WTC11 (cell line): ENCODE results near the gene GIGYF1. TPM values are rescaled to one million over a fixed set of nuclear protein-coding genes. Genes with fewer than 3 reads are reported as not detected.

Experiments
- ATAC-seq: fragments of 200-7000 bp; cut with Tn5 transposase; 2 replicates; pipeline ENCODE4 v1.10.0; 2021; ENCODE audit warnings: mild to moderate bottlenecking, moderate library complexity
- CTCF ChIA-PET: fragments of 300-600 bp; sonication (Branson Sonifier 250); formaldehyde crosslinking; loops from one replicate; lab custom pipeline; 2021; ENCODE audit warnings: antibody characterized with exemption; lab: Charles Lee
- POLR2A ChIA-PET: fragments of 350-600 bp; sonication (Branson Sonifier 250); formaldehyde crosslinking; loops from one replicate; lab custom pipeline; 2021; ENCODE audit warnings: antibody characterized with exemption; lab: Charles Lee
- DNase-seq: peaks from one replicate; pipeline ENCODE4 v3.0.0; 2021; ENCODE audit warnings: low spot score
- H3K27ac Mint-ChIP-seq: 2 replicates; pipeline ENCODE4 v1.8.0; 2021; ENCODE audit warnings: mixed read lengths
- H3K27me3 Mint-ChIP-seq: 2 replicates; pipeline ENCODE4 v1.8.0; 2021; ENCODE audit warnings: low read depth, mild to moderate bottlenecking, moderate library complexity, mixed read lengths
- H3K36me3 Mint-ChIP-seq: 2 replicates; pipeline ENCODE4 v1.8.0; 2021; ENCODE audit warnings: mixed read lengths
- H3K4me1 Mint-ChIP-seq: 2 replicates; pipeline ENCODE4 v1.8.0; 2022; ENCODE audit warnings: mixed read lengths
- H3K4me3 Mint-ChIP-seq: 2 replicates; pipeline ENCODE4 v1.8.0; 2021; ENCODE audit warnings: mild to moderate bottlenecking, moderate library complexity, mixed read lengths
- H3K9me3 Mint-ChIP-seq: 2 replicates; pipeline ENCODE4 v1.8.0; 2021; ENCODE audit warnings: mixed read lengths
- AFF4 ChIP-seq: sonication (generic); formaldehyde crosslinking; IDR thresholded peaks from 2 replicates; pipeline ENCODE4 v1.8.1; 2023; ENCODE audit warnings: mild to moderate bottlenecking, missing genetic modification reagents, borderline replicate concordance
- ARID4B ChIP-seq: sonication (generic); formaldehyde crosslinking; IDR thresholded peaks from 2 replicates; pipeline ENCODE4 v1.8.0; 2023; ENCODE audit warnings: missing genetic modification reagents, mild to moderate bottlenecking, borderline replicate concordance
- ATF1 ChIP-seq: sonication (generic); formaldehyde crosslinking; IDR thresholded peaks from 2 replicates; pipeline ENCODE4 v1.8.1; 2023; ENCODE audit warnings: mild to moderate bottlenecking, moderate library complexity, missing genetic modification reagents
- ATF6 ChIP-seq: sonication (generic); formaldehyde crosslinking; IDR thresholded peaks from 2 replicates; pipeline ENCODE4 v1.8.1; 2023; ENCODE audit warnings: mild to moderate bottlenecking, missing genetic modification reagents
- CDX4 ChIP-seq: fragments of 250-450 bp; sonication (Bioruptor Pico); IDR thresholded peaks from 2 replicates; pipeline ENCODE4 v1.9.0; 2021; ENCODE audit warnings: moderate library complexity, mild to moderate bottlenecking, inconsistent platforms, borderline replicate concordance
- ESRRA ChIP-seq: sonication (generic); formaldehyde crosslinking; IDR thresholded peaks from 2 replicates; pipeline ENCODE4 v1.8.1; 2022; ENCODE audit warnings: mild to moderate bottlenecking, missing genetic modification reagents, borderline replicate concordance
- GRHL2 ChIP-seq: fragments of 250-450 bp; sonication (Bioruptor Pico); IDR thresholded peaks from 2 replicates; pipeline ENCODE4 v1.8.0; 2022; ENCODE audit warnings: mild to moderate bottlenecking, moderate library complexity; ENCODE audit not compliant: insufficient replicate concordance, severe bottlenecking
- GTF2I ChIP-seq: fragments of 250-450 bp; sonication (Bioruptor Pico); conservative IDR thresholded peaks from 2 replicates; pipeline ENCODE4 v1.4.0; 2021; ENCODE audit warnings: mild to moderate bottlenecking
- MXD4 ChIP-seq: fragments of 250-450 bp; sonication (Bioruptor Pico); IDR thresholded peaks from 2 replicates; pipeline ENCODE4 v1.8.0; 2021; ENCODE audit warnings: mild to moderate bottlenecking, moderate library complexity, borderline replicate concordance
- NR3C1 ChIP-seq: sonication (generic); formaldehyde crosslinking; conservative IDR thresholded peaks from 2 replicates; pipeline ENCODE4 v1.8.1; 2023; ENCODE audit warnings: low read depth, mild to moderate bottlenecking, missing genetic modification reagents
- OVOL2 ChIP-seq: fragments of 250-450 bp; sonication (Bioruptor Pico); IDR thresholded peaks from 2 replicates; pipeline ENCODE4 v1.9.0; 2021; ENCODE audit warnings: mild to moderate bottlenecking, borderline replicate concordance
- PRDM15 ChIP-seq: sonication (generic); formaldehyde crosslinking; IDR thresholded peaks from 2 replicates; pipeline ENCODE4 v1.8.0; 2022; ENCODE audit warnings: missing genetic modification reagents
- SMAD3 ChIP-seq: sonication (generic); formaldehyde crosslinking; IDR thresholded peaks from 2 replicates; pipeline ENCODE4 v1.8.0; 2022; ENCODE audit warnings: missing genetic modification reagents, mild to moderate bottlenecking, borderline replicate concordance
- TEAD1 ChIP-seq: sonication (generic); formaldehyde crosslinking; IDR thresholded peaks from 2 replicates; pipeline ENCODE4 v1.8.0; 2022; ENCODE audit warnings: mild to moderate bottlenecking, missing genetic modification reagents
- TEAD4 ChIP-seq: sonication (generic); formaldehyde crosslinking; IDR thresholded peaks from 2 replicates; pipeline ENCODE4 v1.8.0; 2022; ENCODE audit warnings: mild to moderate bottlenecking, missing genetic modification reagents
- ZNF263 ChIP-seq: sonication (generic); formaldehyde crosslinking; IDR thresholded peaks from 2 replicates; pipeline ENCODE4 v1.8.1; 2022; ENCODE audit warnings: low read depth, mild to moderate bottlenecking, moderate library complexity, missing genetic modification reagents
- ZSCAN18 ChIP-seq: fragments of 250-450 bp; sonication (Bioruptor Pico); IDR thresholded peaks from 2 replicates; pipeline ENCODE4 v2.1.2; 2022; ENCODE audit warnings: mild to moderate bottlenecking, moderate library complexity
- total RNA-seq: library from RNA; stranded (reverse); gene quantifications from 3 replicates; pipeline ENCODE4 v1.2.3, GENCODE V29; 2021

Gene GIGYF1
- total RNA-seq, 1 experiment from 2014 or later: 130 TPM

- ChIA-PET CTCF (interaction anchor here (0.6 to 2.8 kb wide), 18 partner anchors 10 to 175 kb away, joined by 3 to 33 read pairs (median 6); partner anchors contain the start of genes ACTL6B, AGFG2, GNB2 and MOSPD3), POLR2A (interaction anchor here (0.5 to 0.8 kb wide), 2 partner anchors 9 to 17 kb away, joined by 4 read pairs; partner anchors contain the start of gene MOSPD3)
- H3K27ac Mint-ChIP-seq: no peak overlapping the region
- TF ChIP-seq TEAD1 (CRISPR knock-in tag) (no peak), CDX4 (CRISPR knock-in tag) (no peak), GTF2I (CRISPR knock-in tag) (no peak), PRDM15 (CRISPR knock-in tag) (no peak), ZSCAN18 (CRISPR knock-in tag) (no peak), ATF1 (no peak), TEAD4 (CRISPR knock-in tag) (no peak), NR3C1 (CRISPR knock-in tag) (no peak), OVOL2 (CRISPR knock-in tag) (no peak), AFF4 (CRISPR knock-in tag) (no peak), GRHL2 (no peak), MXD4 (CRISPR knock-in tag) (no peak), ZNF263 (CRISPR knock-in tag) (no peak), ARID4B (CRISPR knock-in tag) (no peak), ESRRA (CRISPR knock-in tag) (no peak), ATF6 (CRISPR knock-in tag) (no peak), SMAD3 (CRISPR knock-in tag) (no peak)
- H3K9me3 Mint-ChIP-seq: no peaks in the 10 kb centered on the region
- H3K4me1 Mint-ChIP-seq: peaks cover 5% of the 10 kb centered on the region
- H3K4me3 Mint-ChIP-seq: no peak overlapping the region
- H3K27me3 Mint-ChIP-seq: peaks cover 47% of the 10 kb centered on the region
- no peaks in the 10 kb centered on the region for H3K36me3 Mint-ChIP-seq
- DNase-seq: no peak
- ATAC-seq: no peak
Observed at GRCh38 chr7:100630066-100630465, 64.0 kb downstream of the GIGYF1 start.
